Neural crest cell (in vitro differentiated cells): ENCODE results near the gene CEP250. TPM values are rescaled to one million over a fixed set of nuclear protein-coding genes. Genes with fewer than 3 reads are reported as not detected.

Source experiments
- DNase-seq: peaks from one replicate; pipeline ENCODE4 v3.0.0; 2021; ENCODE audit warnings: low read depth, mixed read lengths, low spot score
- H3K27ac Mint-ChIP-seq: one replicate; pipeline ENCODE4 v1.8.0; 2021; ENCODE audit warnings: mild to moderate bottlenecking, mixed read lengths; ENCODE audit not compliant: unreplicated experiment
- H3K27me3 Mint-ChIP-seq: 2 replicates; pipeline ENCODE4 v1.8.0; 2021; ENCODE audit warnings: low read depth, mild to moderate bottlenecking, mixed read lengths
- H3K36me3 Mint-ChIP-seq: 2 replicates; pipeline ENCODE4 v1.8.0; 2021; ENCODE audit warnings: low read depth, mild to moderate bottlenecking, mixed read lengths
- H3K4me1 Mint-ChIP-seq: 2 replicates; pipeline ENCODE4 v1.8.0; 2021; ENCODE audit warnings: mixed read lengths
- H3K4me3 Mint-ChIP-seq: one replicate; pipeline ENCODE4 v1.8.0; 2021; ENCODE audit warnings: mild to moderate bottlenecking, mixed read lengths
- H3K9me3 Mint-ChIP-seq: 2 replicates; pipeline ENCODE4 v1.8.0; 2021; ENCODE audit warnings: mixed read lengths
- CTCF ChIP-seq: fragments of 200-600 bp; sonication (generic); conservative IDR thresholded peaks from 2 replicates; pipeline ENCODE4 v1.5.0; 2021; ENCODE audit warnings: antibody characterized with exemption, mild to moderate bottlenecking
- total RNA-seq: library from RNA; stranded (reverse); gene quantifications from 2 replicates; pipeline ENCODE4 v1.2.1, GENCODE V29; 2021

Gene CEP250
- total RNA-seq, 1 donor from 2014 or later: 64.5 TPM

GRCh38 chr20:35489717-35490116 lies 34.3 kb downstream of the CEP250 start:
- H3K27me3 Mint-ChIP-seq: no peaks in the 10 kb centered on the region
- no peak for DNase-seq
- H3K9me3 Mint-ChIP-seq: no peaks in the 10 kb centered on the region
- no peak for TF ChIP-seq CTCF
- H3K4me3 Mint-ChIP-seq: no peak overlapping the region
- H3K27ac Mint-ChIP-seq: no peak overlapping the region
- peaks cover 4% of the 10 kb centered on the region for H3K36me3 Mint-ChIP-seq
- H3K4me1 Mint-ChIP-seq: no peaks in the 10 kb centered on the region

- Mint-ChIP-seq H3K4me3 (no peak overlapping the region), H3K27ac (no peak overlapping the region), H3K27me3 (no peaks in the 10 kb centered on the region), H3K9me3 (no peaks in the 10 kb centered on the region), H3K36me3 (peaks cover 7% of the 10 kb centered on the region), H3K4me1 (no peaks in the 10 kb centered on the region)
- TF ChIP-seq CTCF: no peak
- DNase-seq: no peak
Measured at GRCh38 chr20:35490736-35491181, 35.4 kb downstream of the CEP250 start.

GRCh38 chr20:35491823-35492222 lies 36.4 kb downstream of the CEP250 start:
- H3K4me1 Mint-ChIP-seq: no peaks in the 10 kb centered on the region
- H3K27ac Mint-ChIP-seq: no peak overlapping the region
- no peaks in the 10 kb centered on the region for H3K27me3 Mint-ChIP-seq
- TF ChIP-seq CTCF: no peak
- no peak overlapping the region for H3K4me3 Mint-ChIP-seq
- peaks cover 7% of the 10 kb centered on the region for H3K36me3 Mint-ChIP-seq
- H3K9me3 Mint-ChIP-seq: no peaks in the 10 kb centered on the region
- DNase-seq: no peak

GRCh38 chr20:35492352-35492751 lies 37.0 kb downstream of the CEP250 start:
- peaks cover 7% of the 10 kb centered on the region for H3K36me3 Mint-ChIP-seq
- no peaks in the 10 kb centered on the region for H3K9me3 Mint-ChIP-seq
- no peaks in the 10 kb centered on the region for H3K4me1 Mint-ChIP-seq
- H3K27ac Mint-ChIP-seq: no peak overlapping the region
- TF ChIP-seq CTCF: no peak
- H3K4me3 Mint-ChIP-seq: no peak overlapping the region
- no peaks in the 10 kb centered on the region for H3K27me3 Mint-ChIP-seq
- DNase-seq: no peak

- DNase-seq: no peak
- Mint-ChIP-seq H3K4me1 (no peaks in the 10 kb centered on the region), H3K9me3 (no peaks in the 10 kb centered on the region), H3K36me3 (peaks cover 3% of the 10 kb centered on the region), H3K4me3 (no peak overlapping the region), H3K27ac (peak overlapping the region; percentile 43), H3K27me3 (no peaks in the 10 kb centered on the region)
- no peak for TF ChIP-seq CTCF
Measured at GRCh38 chr20:35496481-35496880, 41.1 kb downstream of the CEP250 start.

- TF ChIP-seq CTCF: no peak
- no peaks in the 10 kb centered on the region for H3K9me3 Mint-ChIP-seq
- H3K4me3 Mint-ChIP-seq: no peak overlapping the region
- no peaks in the 10 kb centered on the region for H3K4me1 Mint-ChIP-seq
- H3K27ac Mint-ChIP-seq: no peak overlapping the region
- H3K36me3 Mint-ChIP-seq: peaks cover 7% of the 10 kb centered on the region
- no peak for DNase-seq
- H3K27me3 Mint-ChIP-seq: no peaks in the 10 kb centered on the region
Measured at GRCh38 chr20:35497320-35497719, 41.9 kb downstream of the CEP250 start.
